ENCODE data around the gene ATP5F1D. TPM values are rescaled to one million over a fixed set of nuclear protein-coding genes. Genes with fewer than 3 reads are reported as not detected.

Gene ATP5F1D
- total RNA-seq, 1 donor from 2014 or later, result 501 TPM

DNA sequence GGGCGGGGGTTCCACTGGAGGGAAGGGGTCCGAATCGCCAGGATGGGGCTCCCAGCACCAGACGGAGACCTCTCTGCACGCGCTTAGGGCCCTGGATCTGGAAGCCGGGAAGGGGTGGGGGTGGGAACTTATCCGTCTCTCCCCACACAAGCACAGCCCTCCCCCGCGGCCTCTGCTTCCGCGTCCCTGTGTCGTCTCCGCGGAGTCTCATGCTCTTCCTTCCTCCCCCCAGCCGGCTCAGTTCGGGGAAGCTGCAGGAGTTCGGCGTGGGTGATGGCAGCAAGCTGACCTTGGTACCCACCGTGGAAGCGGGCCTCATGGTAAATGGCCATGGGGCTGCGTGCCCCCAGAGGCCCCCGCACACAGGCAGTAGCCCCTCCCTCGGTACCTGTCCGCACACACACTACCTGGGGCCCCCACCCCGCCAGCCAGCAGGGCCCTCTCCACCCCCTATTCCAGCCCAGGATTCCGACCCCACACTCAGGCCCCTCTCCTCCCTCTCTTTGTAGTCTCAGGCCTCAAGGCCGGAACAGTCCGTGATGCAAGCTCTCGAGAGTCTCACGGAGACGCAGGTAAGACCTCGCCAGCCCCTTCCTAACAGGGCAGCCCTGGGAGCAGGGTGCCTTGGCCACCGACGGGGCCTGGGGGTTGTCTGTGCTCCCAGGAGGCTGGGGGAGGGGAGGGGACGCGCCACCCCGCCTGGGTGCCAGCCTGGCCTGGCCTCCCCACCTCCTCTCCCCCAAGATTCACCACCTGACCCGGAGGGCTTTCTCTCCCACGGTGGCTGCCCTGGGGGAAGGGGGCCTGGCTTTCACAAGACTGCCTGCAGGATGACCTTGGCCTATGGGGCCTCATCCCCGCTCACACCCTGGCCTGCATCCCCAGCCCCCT lies 10.0 kb downstream of the ATP5F1D start:
- DNase-seq, result peak; percentile 84
- Histone ChIP-seq H3K27ac (replicated peaks) (peak overlapping the region; percentile 100), H3K36me3 (peaks cover 56% of the 10 kb centered on the region), H3K27me3 (ENCODE audit: low read depth) (no peaks in the 10 kb centered on the region), H3K4me3 (peak overlapping the region; percentile 93), H3K4me1 (peaks cover 85% of the 10 kb centered on the region), H3K9me3 (replicated peaks) (no peaks in the 10 kb centered on the region)
- intact Hi-C loops (cut with micrococcal nuclease), result no loop called here
- TF ChIP-seq, protein P1, sequence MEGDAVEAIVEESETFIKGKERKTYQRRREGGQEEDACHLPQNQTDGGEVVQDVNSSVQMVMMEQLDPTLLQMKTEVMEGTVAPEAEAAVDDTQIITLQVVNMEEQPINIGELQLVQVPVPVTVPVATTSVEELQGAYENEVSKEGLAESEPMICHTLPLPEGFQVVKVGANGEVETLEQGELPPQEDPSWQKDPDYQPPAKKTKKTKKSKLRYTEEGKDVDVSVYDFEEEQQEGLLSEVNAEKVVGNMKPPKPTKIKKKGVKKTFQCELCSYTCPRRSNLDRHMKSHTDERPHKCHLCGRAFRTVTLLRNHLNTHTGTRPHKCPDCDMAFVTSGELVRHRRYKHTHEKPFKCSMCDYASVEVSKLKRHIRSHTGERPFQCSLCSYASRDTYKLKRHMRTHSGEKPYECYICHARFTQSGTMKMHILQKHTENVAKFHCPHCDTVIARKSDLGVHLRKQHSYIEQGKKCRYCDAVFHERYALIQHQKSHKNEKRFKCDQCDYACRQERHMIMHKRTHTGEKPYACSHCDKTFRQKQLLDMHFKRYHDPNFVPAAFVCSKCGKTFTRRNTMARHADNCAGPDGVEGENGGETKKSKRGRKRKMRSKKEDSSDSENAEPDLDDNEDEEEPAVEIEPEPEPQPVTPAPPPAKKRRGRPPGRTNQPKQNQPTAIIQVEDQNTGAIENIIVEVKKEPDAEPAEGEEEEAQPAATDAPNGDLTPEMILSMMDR (IDR thresholded peaks at IDR 0.05; ENCODE audit: borderline replicate concordance), result no peak

DNA sequence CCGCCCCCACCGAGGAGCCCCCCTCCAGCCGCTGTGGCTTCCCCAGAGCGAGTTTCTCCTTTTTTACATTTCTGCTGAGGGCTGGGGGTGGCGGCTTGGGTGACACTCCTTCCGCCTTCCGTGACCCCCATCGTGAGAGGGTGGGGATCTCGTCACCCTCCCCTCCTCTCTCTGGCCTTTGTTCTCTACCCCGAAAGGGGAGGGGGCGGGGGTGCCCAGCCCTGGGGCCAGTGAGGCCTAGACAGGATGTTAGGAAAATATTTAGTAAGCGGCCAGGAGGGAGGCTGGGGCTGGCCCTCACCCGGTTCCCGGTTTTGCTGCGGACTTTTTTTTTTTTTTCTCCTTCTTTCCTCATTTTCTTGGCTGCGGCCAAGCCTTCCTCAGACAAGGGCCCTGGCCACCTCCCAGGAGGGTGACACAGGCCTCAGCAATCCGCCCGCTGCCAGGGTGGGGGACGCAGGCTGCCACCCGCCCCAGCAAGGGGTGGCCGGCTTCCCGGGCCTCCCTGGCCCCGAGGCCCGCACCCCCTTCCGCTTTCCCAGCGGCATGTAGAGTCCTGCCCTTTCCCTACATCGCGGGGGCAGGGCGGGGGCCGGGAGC lies 10.8 kb downstream of the ATP5F1D start:
- H3K4me3 ChIP-seq, result peak overlapping the region; percentile 93
- DNase-seq, result peak; percentile 90
- TF ChIP-seq, protein P1 (IDR thresholded peaks at IDR 0.05; ENCODE audit: borderline replicate concordance), result no peak

DNA sequence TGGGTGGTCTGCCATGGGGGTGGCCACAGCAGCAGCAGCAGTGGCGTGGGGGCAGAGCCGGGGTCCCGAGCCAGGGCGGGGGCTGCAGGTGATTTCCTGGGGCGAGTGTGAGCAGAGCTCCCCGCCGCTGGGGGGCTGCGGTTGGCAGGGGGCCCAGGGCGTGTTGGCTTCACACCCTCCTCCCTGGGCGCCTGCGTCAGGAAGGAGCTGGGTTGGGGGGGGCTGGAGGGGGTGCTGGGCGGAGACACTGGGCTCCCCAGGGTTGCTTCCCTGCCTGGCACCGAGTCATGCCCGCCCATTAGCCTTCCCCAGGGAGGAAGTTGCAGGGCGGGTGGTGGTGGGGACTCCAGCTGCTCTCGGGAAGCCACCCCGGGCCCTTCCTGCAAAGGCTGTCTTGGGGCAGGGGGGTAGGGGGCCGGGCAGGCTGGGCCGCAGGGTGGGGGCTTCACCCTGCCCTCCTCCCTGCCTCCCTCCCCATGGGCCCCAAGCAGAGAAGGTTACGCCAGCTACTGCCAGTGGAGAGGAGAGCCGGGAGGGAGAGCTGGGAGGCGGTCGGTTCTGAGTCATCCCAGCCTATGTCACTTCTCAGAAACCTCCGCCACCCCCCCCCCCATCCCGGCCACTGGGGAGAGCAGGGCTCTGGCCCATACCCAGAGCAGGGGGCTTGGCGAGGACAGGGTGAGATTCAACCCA lies 11.4 kb downstream of the ATP5F1D start:
- H3K27ac ChIP-seq (replicated peaks), result peak overlapping the region; percentile 100
- H3K4me3 ChIP-seq, result peak overlapping the region; percentile 93
- H3K4me1 ChIP-seq, result peaks cover 85% of the 10 kb centered on the region
- TF ChIP-seq, protein P1 (IDR thresholded peaks at IDR 0.05; ENCODE audit: borderline replicate concordance), result peak; percentile 39
- peaks cover 70% of the 10 kb centered on the region for H3K36me3 ChIP-seq
- peak; percentile 91 for DNase-seq
- no peaks in the 10 kb centered on the region for H3K9me3 ChIP-seq (replicated peaks)
- intact Hi-C loops (cut with micrococcal nuclease), result no loop called here
- H3K27me3 ChIP-seq (ENCODE audit: low read depth), result no peaks in the 10 kb centered on the region

More for the DNA sequence above, 10.8 kb downstream of the ATP5F1D start:
- Histone ChIP-seq H3K36me3 (peaks cover 64% of the 10 kb centered on the region), H3K9me3 (replicated peaks) (no peaks in the 10 kb centered on the region), H3K4me1 (peaks cover 85% of the 10 kb centered on the region), H3K27ac (replicated peaks) (peak overlapping the region; percentile 100), H3K27me3 (ENCODE audit: low read depth) (no peaks in the 10 kb centered on the region)
- intact Hi-C loops (cut with micrococcal nuclease), result no loop called here

DNA sequence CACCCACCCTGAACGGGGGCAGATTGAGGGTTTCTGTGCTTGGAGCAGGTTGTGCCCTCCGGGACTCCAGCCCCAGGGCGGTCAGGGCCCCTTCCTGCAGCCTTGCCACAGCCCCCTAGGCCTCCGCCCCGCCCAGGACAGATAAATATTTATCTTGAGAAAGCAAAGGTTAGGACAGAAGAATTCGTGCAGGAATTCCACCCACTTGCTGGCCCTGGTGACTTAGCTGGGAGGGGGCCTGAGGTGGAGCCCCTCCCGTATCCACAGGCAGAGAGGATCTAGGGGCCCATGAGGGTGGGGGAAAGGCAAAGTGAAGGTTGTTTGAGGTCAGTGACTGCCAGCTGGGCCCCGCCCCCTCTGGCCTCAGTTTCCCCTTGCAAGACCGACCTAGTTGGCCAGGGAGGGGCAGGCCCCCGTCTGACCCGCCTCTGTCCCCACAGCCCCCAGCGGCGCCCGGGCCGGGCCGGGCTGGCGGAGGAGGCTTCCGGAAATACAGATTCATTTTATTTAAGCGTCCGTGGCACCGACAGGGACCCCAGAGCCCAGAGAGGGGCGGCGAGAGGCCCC lies 12.0 kb downstream of the ATP5F1D start:
- peaks cover 74% of the 10 kb centered on the region for H3K36me3 ChIP-seq
- DNase-seq, result no peak
- no peaks in the 10 kb centered on the region for H3K27me3 ChIP-seq (ENCODE audit: low read depth)
- peaks cover 87% of the 10 kb centered on the region for H3K4me1 ChIP-seq
- peak overlapping the region; percentile 93 for H3K4me3 ChIP-seq
- intact Hi-C loops (cut with micrococcal nuclease), result no loop called here
- TF ChIP-seq, protein P1 (IDR thresholded peaks at IDR 0.05; ENCODE audit: borderline replicate concordance), result no peak
- H3K27ac ChIP-seq (replicated peaks), result peak overlapping the region; percentile 100
- no peaks in the 10 kb centered on the region for H3K9me3 ChIP-seq (replicated peaks)

DNA sequence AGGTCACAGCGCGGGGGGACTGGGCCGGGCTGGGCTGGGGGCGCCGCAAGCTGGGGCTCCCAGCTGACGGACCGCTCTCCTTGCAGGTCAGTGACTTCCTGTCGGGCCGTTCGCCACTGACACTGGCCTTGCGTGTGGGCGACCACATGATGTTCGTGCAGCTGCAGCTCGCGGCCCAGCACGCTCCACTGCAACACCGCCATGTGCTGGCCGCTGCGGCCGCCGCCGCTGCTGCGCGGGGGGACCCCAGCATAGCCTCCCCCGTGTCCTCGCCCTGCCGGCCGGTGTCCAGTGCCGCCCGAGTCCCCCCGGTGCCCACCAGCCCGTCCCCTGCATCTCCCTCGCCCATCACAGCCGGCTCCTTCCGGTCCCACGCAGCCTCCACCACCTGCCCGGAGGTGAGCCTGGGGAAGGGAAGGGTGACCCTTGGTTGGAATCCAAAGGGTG lies 12.6 kb downstream of the ATP5F1D start:
- intact Hi-C loops (cut with micrococcal nuclease), result no loop called here
- Histone ChIP-seq H3K27me3 (ENCODE audit: low read depth) (no peaks in the 10 kb centered on the region), H3K4me1 (peaks cover 90% of the 10 kb centered on the region), H3K36me3 (peaks cover 74% of the 10 kb centered on the region), H3K9me3 (replicated peaks) (no peaks in the 10 kb centered on the region), H3K27ac (replicated peaks) (peak overlapping the region; percentile 100), H3K4me3 (peak overlapping the region; percentile 93)
- no peak for DNase-seq
- TF ChIP-seq, protein P1 (IDR thresholded peaks at IDR 0.05; ENCODE audit: borderline replicate concordance), result no peak

Data from left ventricle myocardium inferior (tissue), 1 donor.